ENCODE results near the gene RSPO3.
"Not testable (repeated sequence)": the region's sequence is repeated elsewhere in the genome, so short reads cannot be mapped to it uniquely, and the experiment has no call there.

The RSPO3 gene

GRCh38 chr6:127118298-127119101 lies at the start of gene RSPO3:
Gene RSPO3, plus strand, starts transcription at chr6:127118671. Its CDS starts 522 bp downstream, at chr6:127119193.
- DNase-seq (ENCODE audit: low read depth): no peak

- DNase-seq (ENCODE audit: low read depth): no peak
Observed at GRCh38 chr6:127069659-127070279, 48.7 kb upstream of the RSPO3 start.

DNA sequence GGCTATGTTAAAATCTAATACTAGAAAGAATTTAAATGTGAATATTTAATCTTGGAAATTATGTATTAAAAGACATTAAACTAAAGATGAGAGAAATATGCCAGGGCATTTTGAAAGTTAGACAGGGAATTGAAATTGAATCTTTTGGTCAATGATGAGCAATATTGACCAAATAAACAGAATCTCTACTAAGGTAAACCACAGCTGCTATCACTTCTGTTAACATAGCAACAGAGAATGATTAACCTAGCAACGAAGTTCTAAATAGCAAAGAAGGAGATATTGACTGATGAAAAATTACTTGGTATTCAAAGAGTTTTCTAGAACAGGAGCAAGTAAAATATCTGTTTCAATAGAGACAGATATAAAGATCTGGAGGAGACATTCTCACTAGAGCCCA lies 45.2 kb upstream of the RSPO3 start:
- no peak for DNase-seq (ENCODE audit: low read depth)

DNA sequence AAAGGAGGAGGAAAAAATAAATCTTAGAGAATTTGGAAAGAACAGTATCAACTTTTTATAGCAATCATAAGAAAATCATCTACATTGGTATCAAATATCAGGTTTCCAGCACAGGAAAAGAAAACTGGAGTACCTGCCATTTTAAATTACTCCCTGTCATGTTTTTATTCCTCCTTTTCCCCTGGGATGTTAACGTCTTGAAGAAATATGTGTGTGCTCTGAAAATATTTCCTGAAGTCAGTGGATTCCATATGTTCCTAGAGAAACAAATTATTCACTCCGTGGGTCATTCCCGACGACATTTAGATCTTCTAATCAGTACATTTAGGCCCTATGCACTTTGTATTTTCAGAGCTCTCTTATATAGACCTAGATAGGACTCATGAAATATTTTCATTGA lies 42.0 kb upstream of the RSPO3 start:
- DNase-seq (ENCODE audit: low read depth): no peak

DNA sequence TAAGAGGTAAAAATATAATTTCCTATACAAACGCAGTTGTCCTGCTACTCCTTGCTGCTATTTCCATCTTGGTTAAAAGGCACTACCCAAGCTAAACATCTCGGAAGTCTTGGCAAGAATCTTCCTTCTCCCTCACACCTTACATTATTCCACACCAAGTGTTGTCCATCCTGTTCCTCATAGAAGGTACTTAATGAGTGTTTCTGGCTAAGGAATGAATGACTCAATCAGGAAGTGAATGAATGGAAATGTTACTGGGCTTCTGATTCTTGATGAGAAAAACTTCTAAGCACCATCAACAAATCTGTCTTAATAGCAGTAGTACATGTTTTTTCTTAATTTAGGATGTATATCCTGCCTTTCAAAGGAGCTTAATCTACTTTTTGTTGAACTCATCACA lies 40.6 kb upstream of the RSPO3 start:
- DNase-seq (ENCODE audit: low read depth): no peak

DNA sequence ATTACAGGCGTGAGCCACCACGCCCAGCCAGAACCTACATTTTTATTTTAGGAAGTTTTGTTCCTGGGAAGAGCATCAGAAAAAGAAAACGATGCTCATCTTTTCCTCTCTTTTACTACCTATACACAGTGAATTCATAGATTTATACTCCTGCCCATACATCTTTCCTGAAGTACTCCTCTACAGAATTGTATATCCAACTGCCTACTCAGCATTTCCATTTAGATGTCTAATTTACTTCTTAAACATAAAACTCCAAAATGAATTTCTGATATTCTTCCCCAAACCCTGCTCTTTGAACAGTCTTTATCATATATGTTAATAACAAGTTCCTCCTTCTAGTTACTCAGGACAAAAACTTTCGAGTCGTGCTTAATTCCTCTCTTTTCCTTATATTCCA lies 39.8 kb upstream of the RSPO3 start:
- DNase-seq (ENCODE audit: low read depth): no peak

GRCh38 chr6:127079681-127080080 lies 38.8 kb upstream of the RSPO3 start:
- DNase-seq (ENCODE audit: low read depth): no peak

DNA sequence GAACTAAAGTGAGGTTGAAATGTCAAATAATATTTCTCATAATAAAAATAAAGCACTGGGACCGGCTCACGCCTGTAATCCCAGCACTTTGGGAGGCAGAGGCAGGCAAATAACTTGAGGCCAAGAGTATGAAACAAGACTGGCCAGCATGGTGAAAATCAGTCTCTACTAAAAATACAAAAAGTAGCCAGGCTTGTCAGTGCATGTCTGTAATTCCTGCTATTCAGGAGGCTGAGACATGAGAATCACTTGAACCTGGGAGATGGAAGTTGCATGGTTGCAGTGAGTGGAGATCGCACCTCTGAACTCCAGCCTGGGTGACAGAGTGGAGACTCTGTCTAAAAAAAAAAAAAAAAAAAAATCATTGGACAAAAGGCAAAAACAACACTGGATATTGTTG lies 38.4 kb upstream of the RSPO3 start:
- no peak for DNase-seq (ENCODE audit: low read depth)

GRCh38 chr6:127083231-127083962 lies 35.1 kb upstream of the RSPO3 start:
- no peak for DNase-seq (ENCODE audit: low read depth)

DNA sequence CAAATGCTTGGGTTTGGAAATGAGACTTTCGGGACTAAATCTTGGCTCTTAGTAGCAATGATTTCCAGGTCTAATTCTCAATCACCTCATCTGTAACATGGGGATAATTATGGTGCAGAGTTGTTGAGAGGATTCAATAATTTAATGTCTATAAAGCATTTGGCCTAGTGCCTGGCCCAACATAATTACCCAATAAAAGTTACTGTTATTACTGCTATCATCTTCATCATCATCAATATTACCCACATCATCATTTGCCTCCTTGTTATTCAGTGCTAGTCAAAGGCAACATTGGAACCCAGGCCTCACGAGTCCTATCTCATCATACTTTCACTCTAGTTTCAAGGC lies 34.5 kb upstream of the RSPO3 start:
- DNase-seq (ENCODE audit: low read depth): no peak

DNA sequence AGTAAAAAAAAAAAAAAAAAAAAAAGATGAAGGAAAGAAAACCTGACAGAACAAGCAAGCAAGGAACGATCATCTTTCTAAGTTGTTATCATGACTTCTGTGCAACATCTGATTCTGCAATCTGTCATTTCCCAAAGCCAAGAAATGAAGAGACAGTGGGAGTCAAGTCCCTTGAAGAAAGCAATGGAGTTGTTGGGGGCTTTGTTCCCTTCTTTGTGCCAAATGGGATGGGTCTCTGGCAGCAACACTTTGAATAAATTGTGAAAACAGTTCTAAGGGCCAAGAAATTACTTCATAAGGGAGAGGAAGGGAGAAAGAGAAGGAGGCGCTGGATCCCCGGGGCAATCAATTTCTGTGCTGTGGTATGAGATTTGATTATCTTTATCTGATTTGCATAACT lies 33.3 kb upstream of the RSPO3 start:
- no peak for DNase-seq (ENCODE audit: low read depth)

- DNase-seq (ENCODE audit: low read depth): no peak
Observed at GRCh38 chr6:127090051-127090450, 28.4 kb upstream of the RSPO3 start.

GRCh38 chr6:127092466-127092865 lies 26.0 kb upstream of the RSPO3 start:
- no peak for DNase-seq (ENCODE audit: low read depth)

DNA sequence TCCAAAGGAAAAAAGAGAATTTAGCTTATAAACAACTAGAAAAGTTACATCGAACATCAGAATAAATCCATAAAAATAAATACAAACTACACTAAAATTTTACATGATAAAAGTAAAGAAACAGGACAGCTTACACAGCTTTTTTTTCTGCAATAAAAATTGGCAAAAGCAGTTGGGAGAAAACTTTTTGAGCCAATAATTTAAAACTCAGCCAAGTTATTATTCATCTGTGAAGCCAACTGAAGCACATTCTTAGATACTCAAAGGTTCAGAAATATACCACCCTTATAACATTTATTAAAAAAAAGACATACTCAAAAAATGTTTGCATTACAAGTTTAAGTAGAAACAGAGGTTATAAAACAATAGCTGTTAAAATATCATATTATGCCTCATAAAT lies 23.7 kb upstream of the RSPO3 start:
- DNase-seq (ENCODE audit: low read depth): no peak

GRCh38 chr6:127096167-127096566 lies 22.3 kb upstream of the RSPO3 start:
- no peak for DNase-seq (ENCODE audit: low read depth)

DNA sequence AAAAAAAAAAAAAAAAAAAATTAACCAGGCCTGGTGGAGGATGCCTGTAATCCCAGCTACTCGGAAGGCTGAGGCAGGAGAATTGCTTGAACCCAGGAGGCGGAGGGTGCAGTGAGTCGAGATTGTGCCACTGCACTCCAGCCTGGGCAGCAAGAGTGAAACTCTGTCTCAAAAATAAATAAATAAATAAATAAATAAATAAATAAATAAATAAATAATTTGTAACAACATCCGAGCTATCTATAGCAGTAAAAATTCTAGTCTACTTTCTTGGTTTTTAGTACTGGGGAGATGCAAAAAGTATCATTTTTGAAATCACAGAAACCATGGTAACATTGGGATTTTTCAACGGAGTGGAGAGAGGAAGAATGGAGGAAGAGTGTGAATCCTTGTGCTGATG lies 21.0 kb upstream of the RSPO3 start:
- DNase-seq (ENCODE audit: low read depth): not testable (repeated sequence)

- no peak for DNase-seq (ENCODE audit: low read depth)
Observed at GRCh38 chr6:127100510-127101140, 17.8 kb upstream of the RSPO3 start.

DNA sequence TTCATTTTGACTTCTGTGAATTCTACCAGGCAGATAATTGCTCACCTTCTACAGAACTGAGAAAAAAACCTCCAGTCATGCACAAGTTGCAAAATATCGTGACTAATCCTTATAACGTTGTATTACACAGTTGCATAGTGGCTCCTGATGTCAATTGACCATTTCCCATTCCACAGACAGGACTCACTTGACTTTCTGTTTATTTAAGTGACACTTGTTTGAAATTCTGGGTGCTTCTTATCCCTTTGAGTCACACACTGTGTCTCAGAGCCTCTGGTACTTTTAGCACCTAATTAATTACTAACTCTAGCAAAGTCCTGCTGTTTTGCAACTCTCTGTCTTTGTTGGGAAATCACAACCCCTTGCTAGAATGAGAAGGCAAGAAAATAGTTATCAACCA lies 16.2 kb upstream of the RSPO3 start:
- no peak for DNase-seq (ENCODE audit: low read depth)

GRCh38 chr6:127102859-127103258 lies 15.6 kb upstream of the RSPO3 start:
- DNase-seq (ENCODE audit: low read depth): no peak

GRCh38 chr6:127103482-127103881 lies 15.0 kb upstream of the RSPO3 start:
- DNase-seq (ENCODE audit: low read depth): no peak

DNA sequence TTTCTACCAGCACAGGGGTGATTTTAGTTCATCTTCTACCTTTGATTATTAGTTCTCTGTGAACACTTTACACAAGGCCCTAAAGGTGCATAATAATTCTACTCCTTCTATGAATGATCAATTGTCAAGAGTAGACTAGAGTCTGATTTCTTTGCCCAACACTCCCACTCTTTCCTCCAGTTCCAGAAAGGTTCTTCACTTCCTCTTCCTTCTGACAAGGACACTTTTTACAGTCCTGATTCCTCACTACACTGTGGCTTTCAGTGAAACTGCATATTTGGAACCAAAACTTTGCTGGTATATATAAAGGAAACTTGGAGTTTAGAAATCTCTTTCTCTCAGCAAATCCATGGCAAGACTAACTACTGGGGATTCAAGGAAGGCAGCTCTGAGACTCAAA lies 10.6 kb upstream of the RSPO3 start:
- DNase-seq (ENCODE audit: low read depth): no peak

- no peak for DNase-seq (ENCODE audit: low read depth)
Observed at GRCh38 chr6:127110712-127111111, 7.8 kb upstream of the RSPO3 start.

- DNase-seq (ENCODE audit: low read depth): no peak
Observed at GRCh38 chr6:127111526-127111925, 6.9 kb upstream of the RSPO3 start.
